ENCODE data around the gene SEPHS2. TPM values are rescaled to one million over a fixed set of nuclear protein-coding genes. Genes with fewer than 3 reads are reported as not detected.

Gene SEPHS2
- total RNA-seq, 1 experiment from 2014 or later = 52.6 TPM

DNA sequence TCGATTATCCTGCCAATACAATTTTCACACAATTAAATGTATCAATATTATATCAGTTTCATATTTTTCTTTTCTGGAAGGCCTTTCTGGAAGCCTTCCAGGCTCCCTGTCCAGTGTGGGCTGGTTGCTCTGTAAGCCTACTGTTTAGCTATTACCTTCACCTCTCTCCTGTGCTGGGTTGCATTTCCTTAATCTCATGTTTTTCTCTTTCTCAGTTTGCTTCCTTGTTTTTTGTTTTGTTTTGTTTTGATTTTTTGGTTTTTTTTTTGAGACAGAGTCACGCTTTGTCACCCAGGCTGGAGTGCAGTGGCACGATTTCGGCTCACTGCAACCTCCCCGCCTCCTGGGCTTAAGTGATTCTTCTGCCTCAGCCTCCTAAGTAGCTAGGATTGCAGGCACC is 6.8 kb downstream of the SEPHS2 start:
- no peak for DNase-seq
- H3K79me2 ChIP-seq (ENCODE audit: insufficient read depth, low read length) = no peaks in the 10 kb centered on the region
- Mint-ChIP-seq H3K27me3 (ENCODE audit: low read depth) (peaks cover 26% of the 10 kb centered on the region), H3K4me3 (no peak overlapping the region; a peak in 1 of 5 replicates), H3K36me3 (ENCODE audit: insufficient read depth in 1 of 3, low read depth in 3 of 3) (peaks cover 2 to 9% (median 9%) of the 10 kb centered on the region in 3 experiments), H3K4me1 (peaks cover 4 to 6% of the 10 kb centered on the region in 2 experiments), H3K27ac (no peak overlapping the region), H3K9me3 (no peaks in the 10 kb centered on the region; a peak in 3 of 5 replicates)
- H3K23me2 ChIP-seq (ENCODE audit: insufficient read length, low read depth, low read length, poor library complexity, severe bottlenecking) = no peaks in the 10 kb centered on the region
- H3K18ac ChIP-seq (ENCODE audit: insufficient read length, low read depth, low read length) = no peak overlapping the region
- H2BK12ac ChIP-seq (ENCODE audit: insufficient read length, low read depth, low read length) = no peak overlapping the region
- H3T11ph ChIP-seq (ENCODE audit: low read length) = no peak overlapping the region
- no peak overlapping the region for H2AK5ac ChIP-seq (ENCODE audit: insufficient read length, low read length)
- H4K8ac ChIP-seq (replicated peaks; ENCODE audit: insufficient read length, low read depth, low read length) = no peak overlapping the region
- H2BK120ac ChIP-seq (ENCODE audit: low read depth, low read length, poor library complexity, severe bottlenecking) = no peak overlapping the region
- no peak overlapping the region for H3K23ac ChIP-seq (ENCODE audit: insufficient read length, low read depth, low read length)
- H3K27me3 ChIP-seq (ENCODE audit: insufficient read depth, low read length) = no peaks in the 10 kb centered on the region
- no peak overlapping the region for H4K91ac ChIP-seq (ENCODE audit: insufficient read length, low read depth, low read length)
- H2BK5ac ChIP-seq (ENCODE audit: insufficient read length, low read length) = no peak overlapping the region
- TF ChIP-seq, protein P1, sequence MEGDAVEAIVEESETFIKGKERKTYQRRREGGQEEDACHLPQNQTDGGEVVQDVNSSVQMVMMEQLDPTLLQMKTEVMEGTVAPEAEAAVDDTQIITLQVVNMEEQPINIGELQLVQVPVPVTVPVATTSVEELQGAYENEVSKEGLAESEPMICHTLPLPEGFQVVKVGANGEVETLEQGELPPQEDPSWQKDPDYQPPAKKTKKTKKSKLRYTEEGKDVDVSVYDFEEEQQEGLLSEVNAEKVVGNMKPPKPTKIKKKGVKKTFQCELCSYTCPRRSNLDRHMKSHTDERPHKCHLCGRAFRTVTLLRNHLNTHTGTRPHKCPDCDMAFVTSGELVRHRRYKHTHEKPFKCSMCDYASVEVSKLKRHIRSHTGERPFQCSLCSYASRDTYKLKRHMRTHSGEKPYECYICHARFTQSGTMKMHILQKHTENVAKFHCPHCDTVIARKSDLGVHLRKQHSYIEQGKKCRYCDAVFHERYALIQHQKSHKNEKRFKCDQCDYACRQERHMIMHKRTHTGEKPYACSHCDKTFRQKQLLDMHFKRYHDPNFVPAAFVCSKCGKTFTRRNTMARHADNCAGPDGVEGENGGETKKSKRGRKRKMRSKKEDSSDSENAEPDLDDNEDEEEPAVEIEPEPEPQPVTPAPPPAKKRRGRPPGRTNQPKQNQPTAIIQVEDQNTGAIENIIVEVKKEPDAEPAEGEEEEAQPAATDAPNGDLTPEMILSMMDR (conservative IDR thresholded peaks at IDR 0.05) = no peak
- no peaks in the 10 kb centered on the region for H3K9me3 ChIP-seq (ENCODE audit: control insufficient read depth, low read depth, low read length)
- no peak overlapping the region for H3K56ac ChIP-seq (ENCODE audit: insufficient read length, low read depth, low read length)
- H2BK15ac ChIP-seq (ENCODE audit: low read depth, low read length) = no peak overlapping the region
- H3K4me2 ChIP-seq (ENCODE audit: insufficient read depth, insufficient read length, low read length) = no peak overlapping the region
- WGBS (ENCODE audit: extremely low coverage, insufficient read length, low lambda C conversion rate) = no CpG with 5 or more reads among the region's 5 CpGs
- H3K9ac ChIP-seq (ENCODE audit: extremely low read depth, insufficient read length, low read length) = no peak overlapping the region
- no peaks in the 10 kb centered on the region for H3K4me1 ChIP-seq (ENCODE audit: insufficient read depth, low read length)
- H3K4ac ChIP-seq (ENCODE audit: low read depth, low read length) = no peak overlapping the region
- H3K27ac ChIP-seq (ENCODE audit: insufficient read length, low read depth, low read length) = no peak overlapping the region
- H2AFZ ChIP-seq (ENCODE audit: low read length) = no peak overlapping the region
- no peaks in the 10 kb centered on the region for H4K20me1 ChIP-seq (ENCODE audit: control insufficient read depth, insufficient read depth, insufficient read length)
- H3K14ac ChIP-seq (ENCODE audit: insufficient read depth, low read length) = no peak overlapping the region
- no peak overlapping the region for H2BK20ac ChIP-seq (ENCODE audit: low read depth, low read length, poor library complexity, severe bottlenecking)
- no peak overlapping the region for H4K5ac ChIP-seq (ENCODE audit: insufficient read length, low read depth, low read length)
- no peaks in the 10 kb centered on the region for H3K79me1 ChIP-seq (ENCODE audit: insufficient read depth, low read depth, low read length, poor library complexity, severe bottlenecking)
